Trophoblast cell (in vitro differentiated cells and primary cell): ENCODE data around the gene IRS2.

Experiments
- DNase-seq, 2 donors: peaks; one replicate each; pipeline ENCODE4 v3.0.0-alpha.2; 2016
- H2AFZ ChIP-seq: 2 replicates; pipeline ENCODE4 v1.6.1; 2013; ENCODE audit warnings: low read length, moderate library complexity, mild to moderate bottlenecking; ENCODE audit not compliant: insufficient read depth, poor library complexity
- H2AK5ac ChIP-seq: 2 replicates; pipeline ENCODE4 v1.6.1; 2013; ENCODE audit warnings: mild to moderate bottlenecking, low read length
- H2BK120ac ChIP-seq: 2 replicates; pipeline ENCODE4 v1.6.1; 2013; ENCODE audit warnings: low read length, mild to moderate bottlenecking, moderate library complexity; ENCODE audit not compliant: insufficient read depth, poor library complexity
- H2BK12ac ChIP-seq: 2 replicates; pipeline ENCODE4 v1.6.1; 2013; ENCODE audit warnings: mild to moderate bottlenecking, low read length, moderate library complexity
- H2BK5ac ChIP-seq: 2 replicates; pipeline ENCODE4 v1.6.1; 2013; ENCODE audit warnings: low read length, low read depth, moderate library complexity, mild to moderate bottlenecking; ENCODE audit not compliant: poor library complexity
- H3K14ac ChIP-seq: 2 replicates; pipeline ENCODE4 v1.6.1; 2013; ENCODE audit warnings: mild to moderate bottlenecking, low read length
- H3K18ac ChIP-seq: 2 replicates; pipeline ENCODE4 v1.6.1; 2013; ENCODE audit warnings: mild to moderate bottlenecking, low read length
- H3K23ac ChIP-seq: 2 replicates; pipeline ENCODE4 v1.6.1; 2013; ENCODE audit warnings: low read length
- H3K27ac ChIP-seq: 2 replicates; pipeline ENCODE4 v1.5.1; 2013; ENCODE audit warnings: low read depth, mild to moderate bottlenecking, inconsistent platforms, low read length, moderate library complexity
- H3K27me3 ChIP-seq: 2 replicates; pipeline ENCODE4 v1.6.1; 2013; ENCODE audit warnings: inconsistent platforms, mild to moderate bottlenecking, low read length, moderate library complexity; ENCODE audit not compliant: insufficient read depth
- H3K36me3 ChIP-seq, 2 experiments: 1 replicate in 1 of 2; 2 replicates in 1 of 2; pipeline ENCODE4 v1.6.1; 2013; ENCODE audit warnings: low read length in 2 of 2, mild to moderate bottlenecking in 2 of 2, moderate library complexity in 1 of 2; ENCODE audit not compliant: insufficient read depth in 2 of 2, control insufficient read depth in 1 of 2
- H3K4ac ChIP-seq: 2 replicates; pipeline ENCODE4 v1.6.1; 2013; ENCODE audit warnings: low read depth, mild to moderate bottlenecking, low read length, moderate library complexity
- H3K4me1 ChIP-seq, 2 experiments: 1 replicate in 1 of 2; 2 replicates in 1 of 2; pipeline ENCODE4 v1.6.1; 2013; ENCODE audit warnings: low read length in 2 of 2, mild to moderate bottlenecking in 2 of 2, moderate library complexity in 1 of 2; ENCODE audit not compliant: insufficient read depth in 2 of 2, control insufficient read depth in 1 of 2
- H3K4me2 ChIP-seq: 2 replicates; pipeline ENCODE4 v1.6.1; 2013; ENCODE audit warnings: inconsistent platforms, mild to moderate bottlenecking, low read length, moderate library complexity
- H3K4me3 ChIP-seq: 2 replicates; pipeline ENCODE4 v1.5.1; 2013; ENCODE audit warnings: mild to moderate bottlenecking, low read depth, low read length, inconsistent platforms
- H3K79me1 ChIP-seq: one replicate; pipeline ENCODE4 v1.6.1; 2013; ENCODE audit warnings: low read length
- H3K79me2 ChIP-seq: 2 replicates; pipeline ENCODE4 v1.6.1; 2013; ENCODE audit warnings: low read length, mild to moderate bottlenecking; ENCODE audit not compliant: control insufficient read depth, insufficient read depth, poor library complexity
- H3K9ac ChIP-seq: 2 replicates; pipeline ENCODE4 v1.6.1; 2013; ENCODE audit warnings: mild to moderate bottlenecking, low read length
- H3K9me3 ChIP-seq: 2 replicates; pipeline ENCODE4 v1.6.1; 2013; ENCODE audit warnings: low read depth, mild to moderate bottlenecking, control low read depth, inconsistent platforms, low read length; ENCODE audit not compliant: insufficient read depth
- H4K12ac ChIP-seq: 2 replicates; pipeline ENCODE4 v1.6.1; 2013; ENCODE audit warnings: low read depth, mild to moderate bottlenecking, low read length, moderate library complexity
- H4K8ac ChIP-seq: 2 replicates; pipeline ENCODE4 v1.6.1; 2013; ENCODE audit warnings: low read depth, mild to moderate bottlenecking, low read length, moderate library complexity
- H4K91ac ChIP-seq: one replicate; pipeline ENCODE4 v1.6.1; 2013; ENCODE audit warnings: low read depth, mild to moderate bottlenecking, low read length, moderate library complexity
- WGBS: extraction: QIAGEN DNeasy Blood & Tissue Kit; methylation state at CpG from one replicate; pipeline ENCODE4 v1.1.7; 2013; ENCODE audit warnings: missing lambda C conversion rate; ENCODE audit not compliant: insufficient read length, insufficient coverage; ENCODE audit errors: extremely low coverage; 5-methylcytosine and 5-hydroxymethylcytosine counted together

IRS2 gene

DNA sequence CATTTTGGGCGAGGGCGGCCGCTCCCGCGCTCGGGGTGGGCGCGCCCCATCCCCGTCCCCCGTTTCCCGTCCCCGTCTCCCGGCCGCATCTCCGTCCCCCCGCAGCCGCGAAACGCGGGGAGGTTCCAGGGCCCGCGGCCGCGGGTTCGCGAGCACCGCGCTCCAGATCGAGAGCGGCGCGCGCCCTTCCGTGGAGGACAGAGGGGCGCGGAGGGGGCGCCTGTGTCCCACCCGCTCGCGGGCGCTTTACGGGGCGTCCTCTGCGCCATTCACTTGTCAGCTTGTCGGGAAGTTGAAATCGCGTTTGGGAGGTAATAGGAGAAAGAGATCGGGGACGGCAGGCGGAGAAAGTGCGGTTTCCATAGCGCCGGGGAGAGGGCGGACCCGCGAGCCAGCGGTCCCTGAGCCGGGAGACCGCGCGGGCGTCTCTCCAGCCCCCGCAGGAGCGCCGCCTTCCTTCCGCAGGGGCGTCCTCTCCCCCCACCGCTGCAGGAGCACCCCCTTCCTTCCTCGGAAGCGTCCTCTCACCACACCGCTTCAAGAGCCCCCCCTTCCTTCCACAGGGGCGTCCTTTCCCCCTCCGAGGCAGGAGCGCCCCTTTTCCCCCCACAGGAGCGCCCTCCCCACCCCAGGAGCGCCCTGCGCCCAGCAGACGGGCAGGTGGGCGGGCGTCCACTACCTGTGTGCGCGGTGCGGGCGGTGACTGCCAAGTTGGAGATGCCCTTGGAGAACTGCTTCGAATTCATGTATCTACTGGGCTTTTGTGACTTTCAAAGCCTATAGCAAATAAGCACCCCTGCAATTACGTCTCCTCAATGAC lies 962 bp upstream of the IRS2 start:
- Histone ChIP-seq H3K9me3 (peaks cover 2% of the 10 kb centered on the region), H2BK5ac (peak overlapping the region; percentile 9), H2BK12ac (peak overlapping the region; percentile 36), H3K4me3 (peak overlapping the region; percentile 89), H3K4me2 (peak overlapping the region; percentile 80), H3K79me1 (peaks cover 12% of the 10 kb centered on the region), H3K23ac (no peak overlapping the region), H3K4me1 (peaks cover 19 to 20% of the 10 kb centered on the region in 2 experiments), H4K8ac (peak overlapping the region; percentile 81), H3K18ac (peak overlapping the region; percentile 72), H4K12ac (peak overlapping the region; percentile 59), H4K91ac (peak overlapping the region; percentile 84), H3K79me2 (peaks cover 8% of the 10 kb centered on the region), H3K14ac (peak overlapping the region; percentile 74), H2AFZ (peak overlapping the region; percentile 88), H3K4ac (no peak overlapping the region), H3K9ac (peak overlapping the region; percentile 81), H3K27me3 (peaks cover 4% of the 10 kb centered on the region), H2AK5ac (no peak overlapping the region), H3K27ac (peak overlapping the region; percentile 52), H3K36me3 (peaks cover 12 to 13% of the 10 kb centered on the region in 2 experiments), H2BK120ac (peak overlapping the region; percentile 46)
- DNase-seq = peak; percentile 48 to 56
- no CpG with 5 or more reads among the region's 86 CpGs for WGBS

DNA sequence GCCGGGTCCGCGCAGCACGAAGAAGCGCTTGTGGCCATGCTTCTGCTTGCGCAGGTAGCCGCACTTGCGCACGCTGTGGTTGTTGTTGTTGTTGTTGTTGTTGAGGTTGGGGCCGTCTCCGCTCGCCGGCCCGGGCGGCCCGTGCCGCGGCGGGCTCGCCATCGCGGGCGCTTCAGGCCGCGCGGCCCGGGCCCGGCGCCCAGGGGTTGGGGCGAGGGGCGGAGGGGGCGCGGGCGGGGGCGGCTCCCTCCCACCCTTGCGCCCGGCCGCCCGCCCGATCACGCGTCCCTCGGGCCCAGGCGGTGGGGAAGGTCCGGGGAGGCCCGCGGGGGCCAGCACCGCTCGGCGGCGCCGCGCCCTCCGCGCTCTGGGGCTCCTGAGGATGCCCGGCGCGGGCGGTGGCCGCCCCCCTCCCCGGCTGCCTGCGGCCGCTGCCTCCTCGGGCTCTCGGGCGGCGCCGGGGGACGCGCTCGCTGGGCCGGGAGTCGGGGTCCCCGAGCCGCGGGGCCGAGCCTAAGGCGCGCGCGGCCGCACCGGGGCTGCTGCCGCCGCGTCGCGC lies 412 bp downstream of the IRS2 start:
- no peak overlapping the region for H2BK12ac ChIP-seq
- no peak overlapping the region for H4K91ac ChIP-seq
- no CpG with 5 or more reads among the region's 88 CpGs for WGBS
- peaks cover 4% of the 10 kb centered on the region for H3K27me3 ChIP-seq
- no peak overlapping the region for H3K23ac ChIP-seq
- DNase-seq = peak in 1 of 2 donors; percentile 32
- no peak overlapping the region for H3K14ac ChIP-seq
- H3K27ac ChIP-seq = no peak overlapping the region
- H3K4me3 ChIP-seq = peak overlapping the region; percentile 80
- H2BK5ac ChIP-seq = no peak overlapping the region
- peak overlapping the region; percentile 93 for H3K4me2 ChIP-seq
- peaks cover 8% of the 10 kb centered on the region for H3K79me2 ChIP-seq
- no peak overlapping the region for H4K12ac ChIP-seq
- peak overlapping the region; percentile 8 for H3K18ac ChIP-seq
- peaks cover 2% of the 10 kb centered on the region for H3K9me3 ChIP-seq
- H3K9ac ChIP-seq = peak overlapping the region; percentile 78
- H3K79me1 ChIP-seq = peaks cover 12% of the 10 kb centered on the region
- H2AK5ac ChIP-seq = no peak overlapping the region
- H2BK120ac ChIP-seq = no peak overlapping the region
- H3K36me3 ChIP-seq = peaks cover 19 to 22% of the 10 kb centered on the region in 2 experiments
- H2AFZ ChIP-seq = no peak overlapping the region
- peak overlapping the region; percentile 24 for H4K8ac ChIP-seq
- no peak overlapping the region for H3K4ac ChIP-seq
- peaks cover 20 to 25% of the 10 kb centered on the region in 2 experiments for H3K4me1 ChIP-seq

DNA sequence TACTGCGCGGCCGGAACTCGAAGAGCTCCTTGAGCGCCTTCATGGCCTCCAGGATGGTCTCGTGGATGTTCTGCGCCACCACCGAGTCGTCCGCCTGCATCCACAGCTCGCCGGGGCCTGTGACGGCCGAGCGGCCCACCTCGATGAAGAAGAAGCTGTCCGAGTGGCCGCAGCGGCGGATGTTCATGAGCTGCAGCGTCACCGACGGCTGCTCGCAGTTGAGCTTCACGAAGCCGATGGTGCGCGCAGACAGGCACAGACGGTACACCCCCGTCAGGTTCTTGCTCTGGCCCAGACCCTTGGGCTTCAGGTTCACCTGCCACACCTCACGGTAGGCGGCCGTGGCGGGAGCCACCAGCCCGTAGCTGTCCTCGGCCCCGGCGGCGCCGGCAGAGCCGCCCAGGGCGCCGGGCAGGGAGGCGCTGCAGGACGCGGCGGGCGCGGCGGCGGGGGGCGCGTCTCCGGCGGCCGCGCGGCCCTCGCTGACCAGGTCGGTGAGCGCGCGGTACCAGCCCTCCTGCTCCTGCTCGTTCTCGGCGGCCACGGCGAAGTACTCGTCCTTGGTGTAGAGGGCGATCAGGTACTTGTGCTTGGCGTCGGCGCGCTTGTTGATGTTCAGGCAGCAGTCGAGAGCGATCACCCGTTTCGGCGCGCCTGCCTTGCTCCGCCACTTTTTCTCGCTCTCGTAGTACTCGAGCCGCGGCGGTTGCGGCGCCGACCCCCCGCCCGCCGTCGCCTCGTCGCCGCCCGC lies 1.1 kb downstream of the IRS2 start:
- Histone ChIP-seq H3K14ac (no peak overlapping the region), H2BK12ac (no peak overlapping the region), H3K4me2 (peak overlapping the region; percentile 93), H3K4me3 (peak overlapping the region; percentile 75), H4K12ac (no peak overlapping the region), H3K9ac (peak overlapping the region; percentile 78), H3K4ac (no peak overlapping the region), H3K23ac (no peak overlapping the region), H2AK5ac (no peak overlapping the region), H2AFZ (peak overlapping the region; percentile 26), H2BK5ac (no peak overlapping the region), H4K8ac (peak overlapping the region; percentile 10), H3K79me2 (peaks cover 8% of the 10 kb centered on the region), H2BK120ac (no peak overlapping the region), H3K79me1 (peaks cover 12% of the 10 kb centered on the region), H3K36me3 (peaks cover 19 to 22% of the 10 kb centered on the region in 2 experiments), H3K4me1 (peaks cover 20 to 25% of the 10 kb centered on the region in 2 experiments), H4K91ac (no peak overlapping the region), H3K27ac (peak overlapping the region; percentile 8), H3K27me3 (peaks cover 4% of the 10 kb centered on the region), H3K9me3 (peaks cover 2% of the 10 kb centered on the region), H3K18ac (peak overlapping the region; percentile 8)
- peak; percentile 40 to 64 for DNase-seq
- WGBS = no CpG with 5 or more reads among the region's 98 CpGs

DNA sequence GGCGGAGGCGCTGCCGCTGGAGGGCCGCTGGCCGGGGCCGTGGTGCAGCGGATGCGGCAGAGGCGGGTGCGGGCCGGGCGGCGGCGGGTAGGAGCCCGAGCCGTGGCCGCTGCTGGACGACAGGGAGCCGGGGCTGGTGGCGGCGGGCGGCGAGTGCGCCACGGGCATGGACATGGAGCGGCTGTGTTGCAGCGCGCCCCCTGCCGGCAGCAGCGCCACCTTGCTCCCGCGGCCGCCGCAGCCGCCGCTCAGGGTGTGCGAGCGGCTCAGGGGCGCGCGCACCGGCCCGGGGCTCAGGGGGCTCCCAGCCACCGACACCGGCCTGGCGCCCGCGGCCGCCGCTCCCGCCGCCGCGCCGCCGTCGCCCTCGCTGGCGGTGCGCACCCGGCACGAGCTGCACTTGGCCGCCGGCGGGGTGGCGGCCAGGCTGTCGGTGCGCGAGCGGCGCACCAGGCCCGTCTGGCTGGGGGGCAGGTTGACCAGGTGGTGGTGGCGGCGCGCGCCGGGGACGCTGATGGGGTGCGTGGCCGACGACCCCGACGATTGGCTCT lies 1.7 kb downstream of the IRS2 start:
- Histone ChIP-seq H3K18ac (peak overlapping the region; percentile 25), H3K23ac (no peak overlapping the region)
- WGBS = no CpG with 5 or more reads among the region's 83 CpGs

More for the DNA sequence above, 1.7 kb downstream of the IRS2 start:
- Histone ChIP-seq H4K91ac (peak overlapping the region; percentile 19), H3K9me3 (peaks cover 2% of the 10 kb centered on the region), H2BK5ac (no peak overlapping the region), H3K9ac (peak overlapping the region; percentile 75), H4K8ac (no peak overlapping the region), H3K79me1 (peaks cover 12% of the 10 kb centered on the region), H3K36me3 (peaks cover 19 to 22% of the 10 kb centered on the region in 2 experiments), H3K4me1 (peaks cover 20 to 25% of the 10 kb centered on the region in 2 experiments), H2BK120ac (no peak overlapping the region), H3K27ac (no peak overlapping the region), H2AK5ac (no peak overlapping the region), H3K4ac (no peak overlapping the region), H3K27me3 (peaks cover 4% of the 10 kb centered on the region), H3K14ac (peak overlapping the region; percentile 18), H2BK12ac (no peak overlapping the region), H3K79me2 (peaks cover 8% of the 10 kb centered on the region), H3K4me2 (peak overlapping the region; percentile 93), H4K12ac (no peak overlapping the region), H2AFZ (peak overlapping the region; percentile 11), H3K4me3 (peak overlapping the region; percentile 75)
- peak; percentile 73 to 83 for DNase-seq
